Esophagus (tissue), 2 donors: ENCODE measurements around the gene DCUN1D3. TPM values are rescaled to one million over a fixed set of nuclear protein-coding genes. Genes with fewer than 3 reads are reported as not detected.
"Not testable (repeated sequence)": the region's sequence is repeated elsewhere in the genome, so short reads cannot be mapped to it uniquely, and the experiment has no call there.

Experiments used
- H3K27ac ChIP-seq, 2 donors: one replicate each; pipeline ENCODE4 v1.5.1; 2013; ENCODE audit warnings: low read depth in 2 of 2, mild to moderate bottlenecking in 2 of 2, inconsistent platforms in 1 of 2, low read length in 1 of 2, moderate library complexity in 1 of 2
- H3K27me3 ChIP-seq, 2 donors: one replicate each; pipeline ENCODE4 v1.6.1; 2013; ENCODE audit warnings: low read length in 2 of 2, control low read depth in 1 of 2, mild to moderate bottlenecking in 1 of 2; ENCODE audit not compliant: insufficient read depth in 2 of 2, control insufficient read depth in 1 of 2
- H3K36me3 ChIP-seq, 2 donors: one replicate each; pipeline ENCODE4 v1.6.1; 2013; ENCODE audit warnings: low read length in 1 of 2; ENCODE audit not compliant: control insufficient read depth in 2 of 2, insufficient read depth in 2 of 2
- H3K4me1 ChIP-seq, 2 donors: one replicate each; pipeline ENCODE4 v1.6.1; 2013; ENCODE audit warnings: low read length in 1 of 2; ENCODE audit not compliant: control insufficient read depth in 2 of 2, insufficient read depth in 2 of 2
- H3K4me3 ChIP-seq, 2 donors: one replicate each; pipeline ENCODE4 v1.5.1; 2013; ENCODE audit warnings: low read length in 2 of 2, mild to moderate bottlenecking in 2 of 2, low read depth in 1 of 2, moderate library complexity in 1 of 2
- H3K9me3 ChIP-seq, 2 donors: one replicate each; pipeline ENCODE4 v1.6.1; 2013; ENCODE audit warnings: mild to moderate bottlenecking in 2 of 2, low read depth in 1 of 2, low read length in 1 of 2, moderate library complexity in 1 of 2; ENCODE audit not compliant: control insufficient read depth in 2 of 2, insufficient read depth in 1 of 2
- WGBS, 2 donors: extraction: QIAGEN DNeasy Blood & Tissue Kit; methylation state at CpG; one replicate each; pipeline ENCODE4 v1.1.7; 2013; 5-methylcytosine and 5-hydroxymethylcytosine counted together
- polyA plus RNA-seq, 2 donors: library from polyadenylated mRNA; stranded (reverse); fragments of 200-250 nt; gene quantifications; one replicate each; pipeline ENCODE4 v1.2.3, GENCODE V29; 2013
- donor health status: healthy with polysubstance abuse.
- donor health status: Bipolar disorder and iron deficiency.

The DCUN1D3 gene
- 1 to 10 TPM; 3.2 to 6.5 TPM for polyA plus RNA-seq

GRCh38 chr16:20900299-20901067 lies at the start of gene DCUN1D3, which contains the start of gene LYRM1:
TSS of gene DCUN1D3 (minus strand) at chr16:20900358. CDS start at chr16:20862538, 37,820 bp downstream.
TSS of gene LYRM1 (plus strand) at chr16:20900771. CDS start at chr16:20915556, 14,785 bp downstream.
- Histone ChIP-seq H3K4me1 (peaks cover 0 to 4% of the 10 kb centered on the region in 2 donors), H3K4me3 (peak within 1 kb of the TSS; percentile 55 to 88), H3K27ac (peak within 1 kb of the TSS; percentile 97 to 98), H3K27me3 (no peaks in the 10 kb centered on the region), H3K36me3 (no peaks in the 10 kb centered on the region), H3K9me3 (no peaks in the 10 kb centered on the region)
- 0 to 1% methylated on average over 60 to 62 of the region's 62 CpGs for WGBS, 2 donors

- no peaks in the 10 kb centered on the region for H3K9me3 ChIP-seq
- H3K4me3 ChIP-seq, result no peak overlapping the region
- 84% methylated on average over 3 of the region's 3 CpGs for WGBS, 2 donors
- no peak overlapping the region for H3K27ac ChIP-seq
- no peaks in the 10 kb centered on the region for H3K36me3 ChIP-seq
- H3K4me1 ChIP-seq, result no peaks in the 10 kb centered on the region
- H3K27me3 ChIP-seq, result no peaks in the 10 kb centered on the region
Observed at GRCh38 chr16:20949660-20950059, 49.5 kb upstream of the DCUN1D3 start.

- Histone ChIP-seq H3K27me3 (no peaks in the 10 kb centered on the region), H3K27ac (no peak overlapping the region), H3K36me3 (no peaks in the 10 kb centered on the region), H3K4me3 (no peak overlapping the region), H3K4me1 (no peaks in the 10 kb centered on the region), H3K9me3 (no peaks in the 10 kb centered on the region)
- 83 to 90% methylated on average over 9 of the region's 9 CpGs for WGBS, 2 donors
Observed at GRCh38 chr16:20948444-20948843, 48.3 kb upstream of the DCUN1D3 start.

GRCh38 chr16:20946015-20946629 lies 46.0 kb upstream of the DCUN1D3 start:
- Histone ChIP-seq H3K36me3 (no peaks in the 10 kb centered on the region), H3K4me1 (no peaks in the 10 kb centered on the region), H3K9me3 (no peaks in the 10 kb centered on the region), H3K27me3 (no peaks in the 10 kb centered on the region), H3K4me3 (no peak overlapping the region), H3K27ac (no peak overlapping the region)
- WGBS, 2 donors, result 85 to 86% methylated on average over 8 of the region's 8 CpGs

GRCh38 chr16:20945575-20945875 lies 45.4 kb upstream of the DCUN1D3 start:
- H3K4me1 ChIP-seq, H3K9me3 ChIP-seq, H3K36me3 ChIP-seq, H3K4me3 ChIP-seq, H3K27me3 ChIP-seq, H3K27ac ChIP-seq: not testable (repeated sequence)
- WGBS, 2 donors, result 96% methylated on average over 11 of the region's 11 CpGs

- no peak overlapping the region for H3K4me3 ChIP-seq
- no peaks in the 10 kb centered on the region for H3K27me3 ChIP-seq
- no peaks in the 10 kb centered on the region for H3K9me3 ChIP-seq
- H3K36me3 ChIP-seq, result no peaks in the 10 kb centered on the region
- H3K27ac ChIP-seq, result no peak overlapping the region
- no peaks in the 10 kb centered on the region for H3K4me1 ChIP-seq
- WGBS, 2 donors, result 80 to 84% methylated on average over 5 of the region's 5 CpGs
Observed at GRCh38 chr16:20944861-20945574, 44.9 kb upstream of the DCUN1D3 start.

GRCh38 chr16:20942256-20942655 lies 42.1 kb upstream of the DCUN1D3 start:
- no peaks in the 10 kb centered on the region for H3K36me3 ChIP-seq
- H3K9me3 ChIP-seq, result no peaks in the 10 kb centered on the region
- no peaks in the 10 kb centered on the region for H3K4me1 ChIP-seq
- 77 to 80% methylated on average over 4 of the region's 4 CpGs for WGBS, 2 donors
- no peak overlapping the region for H3K27ac ChIP-seq
- no peaks in the 10 kb centered on the region for H3K27me3 ChIP-seq
- no peak overlapping the region for H3K4me3 ChIP-seq

- H3K27me3 ChIP-seq, result no peaks in the 10 kb centered on the region
- no peak overlapping the region for H3K4me3 ChIP-seq
- no peaks in the 10 kb centered on the region for H3K36me3 ChIP-seq
- no peaks in the 10 kb centered on the region for H3K9me3 ChIP-seq
- H3K27ac ChIP-seq, result no peak overlapping the region
- WGBS, 2 donors, result 95% methylated on average over 6 of the region's 6 CpGs
- no peaks in the 10 kb centered on the region for H3K4me1 ChIP-seq
Observed at GRCh38 chr16:20941636-20941926, 41.4 kb upstream of the DCUN1D3 start.

GRCh38 chr16:20940871-20941635 lies 40.9 kb upstream of the DCUN1D3 start:
- Histone ChIP-seq H3K4me3 (no peak overlapping the region), H3K4me1 (no peaks in the 10 kb centered on the region), H3K27ac (no peak overlapping the region), H3K27me3 (no peaks in the 10 kb centered on the region), H3K9me3 (no peaks in the 10 kb centered on the region), H3K36me3 (no peaks in the 10 kb centered on the region)
- 66 to 74% methylated on average over 6 of the region's 6 CpGs for WGBS, 2 donors
